Right lobe of liver (tissue), 6 donors: ENCODE measurements around the gene TBC1D12. TPM values are rescaled to one million over a fixed set of nuclear protein-coding genes. Genes with fewer than 3 reads are reported as not detected.
"Not testable (repeated sequence)": the region's sequence is repeated elsewhere in the genome, so short reads cannot be mapped to it uniquely, and the experiment has no call there.

Experiments
- ATAC-seq, 4 donors: fragments of 200-7000 bp; cut with Tn5 transposase; one replicate each; pipeline ENCODE4 v1.9.1; 2020; ENCODE audit warnings: mild to moderate bottlenecking in 4 of 4, moderate library complexity in 4 of 4
- DNase-seq, 3 donors: peaks; one replicate each; pipeline ENCODE4 v3.0.0-alpha.2; 2020
- H3K27ac ChIP-seq, 3 donors: fragments of 200-600 bp; one replicate each; pipeline ENCODE4 v1.8.0; 2022
- H3K27me3 ChIP-seq, 2 donors: fragments of 200-600 bp; one replicate each; pipeline ENCODE4 v1.8.0; 2022
- H3K36me3 ChIP-seq, 4 donors: fragments of 200-600 bp; sonication (generic) in 1 of 4; one replicate each; pipeline versions ENCODE4 v1.5.1 to v1.8.0; 2017 to 2022; ENCODE audit warnings: control low read depth in 1 of 4
- H3K4me1 ChIP-seq, 4 donors: fragments of 200-600 bp; sonication (generic) in 1 of 4; one replicate each; pipeline versions ENCODE4 v1.5.1 to v1.8.0; 2017 to 2022; ENCODE audit warnings: control low read depth in 1 of 4
- H3K4me3 ChIP-seq, 3 donors: fragments of 200-600 bp; one replicate each; pipeline ENCODE4 v1.8.0; 2022
- H3K9me3 ChIP-seq, 4 donors: fragments of 200-600 bp; sonication (generic) in 1 of 4; one replicate each; pipeline versions ENCODE4 v1.5.1 to v1.8.0; 2017 to 2022; ENCODE audit warnings: control low read depth in 1 of 4
- CTCF ChIP-seq, 4 donors: fragments of 200-600 bp in 3 of 4; fragments of 450-650 bp in 1 of 4; IDR thresholded peaks; one replicate each; pipeline versions ENCODE4 v1.5.1 to v1.8.0; 2016 to 2022; ENCODE audit warnings: antibody characterized with exemption in 4 of 4, mild to moderate bottlenecking in 2 of 4
- POLR2A ChIP-seq: fragments of 450-650 bp; IDR thresholded peaks from one replicate; pipeline ENCODE4 v1.6.1; 2017; ENCODE audit warnings: antibody characterized with exemption, mild to moderate bottlenecking
- WGBS: methylation state at CpG from one replicate; pipeline ENCODE4 v1.1.6; 2018; ENCODE audit warnings: low coverage, low lambda C conversion rate; ENCODE audit not compliant: insufficient coverage; ENCODE audit errors: missing lambda C conversion rate; 5-methylcytosine and 5-hydroxymethylcytosine counted together
- intact Hi-C, 2 donors: fragments of 100-400 bp; cut with DNase I; formaldehyde crosslinking; loops; one replicate each; pipeline versions ENCODE4 v1.11.2 to v1.14.1; 2022
- total RNA-seq, 6 experiments: library from RNA; depleted of rRNA in 2 of 6; stranded (reverse); fragments of >200 nt in 2 of 6; fragmentation: NEBNext Ultra II Directional in 3 of 6; extraction: Animal tissue kit (Norgen Biotek cat#: 25700) in 3 of 6; gene quantifications; one replicate each; pipeline versions ENCODE4 v1.1.0 to v1.2.4, GENCODE V29; 2016 to 2023
- donor health status: DM: no; HTN: yes; CAD: no.
- donor health status: DM: no; HTN: no; CAD: no.
- donor health status: DM: no; HTN: no; CAD: no.
- donor health status: DM: no; HTN: yes; CAD: no.
- donor health status: DM: no; HTN: yes; CAD: no.

TBC1D12 gene
- total RNA-seq, 6 experiments from 2014 or later: 3.8 to 5.2 (median 4.9) TPM

DNA sequence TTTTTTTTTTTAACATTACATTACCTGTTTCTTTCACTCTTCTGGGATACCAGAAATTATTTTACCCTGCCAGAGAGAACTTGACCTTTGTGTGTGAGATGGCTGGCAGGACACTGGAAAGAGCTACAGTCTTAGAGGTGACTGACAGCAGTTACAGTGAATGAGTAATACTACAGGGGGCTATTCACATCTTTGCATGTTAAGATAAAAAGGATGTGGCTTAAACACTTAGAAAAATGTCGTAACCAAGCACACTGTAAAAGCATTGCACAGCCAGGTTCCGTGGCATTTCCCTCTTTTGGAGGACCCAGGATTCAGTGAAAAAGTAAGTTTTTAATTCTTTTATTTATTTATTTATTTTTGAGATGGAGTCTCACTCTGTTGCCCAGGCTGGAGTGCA lies 18.8 kb upstream of the TBC1D12 start:
- DNase-seq (no peak), ATAC-seq (no peak)
- Histone ChIP-seq H3K4me1 (no peaks in the 10 kb centered on the region), H3K4me3 (no peak overlapping the region), H3K27ac (no peak overlapping the region), H3K27me3 (no peaks in the 10 kb centered on the region), H3K36me3 (no peaks in the 10 kb centered on the region), H3K9me3 (no peaks in the 10 kb centered on the region)
- intact Hi-C loops: no loop called here
- 75% methylated on average over 2 of the region's 2 CpGs for WGBS
- TF ChIP-seq CTCF (IDR thresholded peaks at IDR 0.05): no peak
- TF ChIP-seq POLR2A: no peak

- H3K4me1 ChIP-seq, H3K27me3 ChIP-seq, ATAC-seq, H3K36me3 ChIP-seq, DNase-seq, H3K27ac ChIP-seq, H3K9me3 ChIP-seq, intact Hi-C loops, H3K4me3 ChIP-seq: not testable (repeated sequence)
- WGBS: 80% methylated on average over 3 of the region's 3 CpGs
Measured at GRCh38 chr10:94385733-94386132, 16.6 kb upstream of the TBC1D12 start.

DNA sequence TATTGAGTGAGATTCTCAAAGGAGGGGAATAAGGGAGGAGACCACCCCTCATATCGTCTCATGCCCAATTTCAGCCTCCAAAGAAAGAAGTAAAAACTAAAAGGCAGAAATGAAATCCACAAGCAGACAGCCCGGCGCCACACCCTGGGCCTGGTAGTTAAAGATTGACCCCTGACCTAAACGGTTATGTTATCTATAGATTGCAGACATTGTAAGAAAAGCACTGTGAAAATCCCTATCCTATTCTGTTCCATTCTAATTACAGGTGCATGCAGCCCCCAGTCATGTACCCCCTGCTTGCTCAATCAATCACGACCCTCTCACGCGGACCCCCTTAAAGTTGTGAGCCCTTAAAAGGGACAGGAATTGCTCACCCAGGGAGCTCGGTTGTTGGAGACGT lies 10.2 kb upstream of the TBC1D12 start:
- H3K4me3 ChIP-seq, H3K9me3 ChIP-seq, H3K36me3 ChIP-seq, ATAC-seq, intact Hi-C loops, H3K4me1 ChIP-seq, H3K27me3 ChIP-seq, DNase-seq, H3K27ac ChIP-seq: not testable (repeated sequence)
- WGBS: 71% methylated on average over 8 of the region's 9 CpGs

DNA sequence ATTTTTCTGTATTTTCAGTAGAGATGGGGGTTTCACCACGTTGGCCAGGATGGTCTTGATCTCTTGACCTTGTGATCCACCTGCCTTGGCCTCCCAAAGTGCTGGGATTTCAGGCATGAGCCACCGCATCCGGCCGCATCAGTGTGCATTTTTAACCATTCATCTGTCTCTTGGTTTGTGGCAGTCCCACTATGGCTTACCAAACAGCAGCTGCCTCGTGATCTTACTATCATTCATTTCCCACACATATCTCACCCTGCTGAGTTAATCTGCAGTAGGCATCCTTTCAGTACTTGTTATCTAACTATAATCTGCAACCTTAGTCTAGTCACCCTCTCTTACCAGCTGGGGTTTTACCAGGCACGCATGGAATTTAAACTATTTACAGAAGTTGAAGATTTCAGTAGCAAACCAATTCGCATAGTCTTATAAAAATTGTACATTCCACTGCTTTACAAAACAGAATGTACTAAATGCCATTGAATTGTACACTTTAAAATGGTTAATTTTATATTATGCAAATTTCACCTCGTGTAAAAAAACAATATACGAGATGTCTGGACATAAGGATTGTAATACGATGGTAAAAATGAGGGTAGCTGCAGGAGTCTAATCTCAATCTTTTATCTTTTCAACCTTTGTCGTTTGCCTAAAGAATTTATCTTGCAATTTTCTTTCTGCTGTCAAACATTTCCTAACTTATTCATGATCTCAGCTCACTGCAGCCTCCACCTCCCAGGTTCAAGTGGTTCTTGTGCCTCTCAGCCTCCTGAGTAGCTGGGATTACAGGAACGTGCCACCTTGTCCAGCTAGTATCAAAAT lies 4.6 kb upstream of the TBC1D12 start:
- intact Hi-C loops: no loop called here
- ATAC-seq: no peak

GRCh38 chr10:94398762-94399161 lies 3.6 kb upstream of the TBC1D12 start:
- WGBS: 85% methylated on average over 4 of the region's 6 CpGs
- no peaks in the 10 kb centered on the region for H3K4me1 ChIP-seq
- H3K27me3 ChIP-seq: no peaks in the 10 kb centered on the region
- DNase-seq (no peak), ATAC-seq (no peak)
- intact Hi-C loops: no loop called here
- TF ChIP-seq POLR2A: no peak
- TF ChIP-seq CTCF (IDR thresholded peaks at IDR 0.05): no peak
- no peak overlapping the region for H3K4me3 ChIP-seq
- no peak overlapping the region for H3K27ac ChIP-seq
- no peaks in the 10 kb centered on the region for H3K36me3 ChIP-seq
- no peaks in the 10 kb centered on the region for H3K9me3 ChIP-seq

More for the DNA sequence above, 4.6 kb upstream of the TBC1D12 start:
- TF ChIP-seq POLR2A: no peak
- no peak for TF ChIP-seq CTCF (IDR thresholded peaks at IDR 0.05)
- H3K27me3 ChIP-seq: no peaks in the 10 kb centered on the region
- H3K9me3 ChIP-seq: no peaks in the 10 kb centered on the region
- 58% methylated on average over 12 of the region's 12 CpGs for WGBS
- no peak overlapping the region for H3K4me3 ChIP-seq
- H3K36me3 ChIP-seq: no peaks in the 10 kb centered on the region
- no peaks in the 10 kb centered on the region for H3K4me1 ChIP-seq
- no peak for DNase-seq
- H3K27ac ChIP-seq: no peak overlapping the region
